ENCODE results near the gene HOMER3.
"Not testable (repeated sequence)": the region's sequence is repeated elsewhere in the genome, so short reads cannot be mapped to it uniquely, and the experiment has no call there.

Gene HOMER3

DNA sequence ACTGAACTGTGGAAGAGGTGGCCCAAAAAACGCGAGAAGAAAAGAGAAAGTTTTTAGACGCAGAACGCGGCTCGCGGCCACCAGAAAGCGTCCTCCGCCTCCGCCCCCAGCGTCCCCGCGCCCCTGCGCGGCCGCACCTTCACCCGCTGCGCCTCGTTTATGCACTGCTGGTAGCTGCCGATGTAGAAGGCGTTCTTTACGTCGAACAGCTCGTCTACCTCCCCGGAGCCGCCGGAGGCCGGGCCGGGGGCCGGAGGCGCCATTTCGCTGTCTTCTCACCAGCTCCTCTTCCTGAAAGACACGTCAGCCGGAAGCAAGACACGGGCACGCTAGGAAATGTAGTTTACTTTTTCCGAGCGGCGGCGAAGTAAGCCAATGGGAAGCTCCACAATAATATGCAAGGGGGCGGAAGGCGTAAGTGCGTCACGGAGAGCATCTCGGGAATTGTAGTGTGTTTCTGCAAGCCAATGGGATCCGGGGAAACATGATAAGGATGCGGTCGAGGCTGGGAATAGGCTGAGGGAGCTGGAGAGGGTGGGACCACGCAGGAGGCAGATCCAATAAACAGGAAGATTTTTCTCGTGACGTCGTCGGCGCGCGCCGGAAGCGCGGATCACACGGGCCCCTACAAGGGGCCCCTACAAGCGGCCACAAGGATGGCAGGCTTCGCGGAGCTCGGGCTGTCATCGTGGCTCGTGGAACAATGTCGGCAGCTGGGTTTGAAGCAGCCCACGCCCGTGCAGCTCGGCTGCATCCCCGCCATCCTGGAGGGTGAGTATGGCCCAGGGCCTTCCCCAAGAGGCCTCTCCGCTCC, 21.7 kb downstream of the HOMER3 start, which contains the start of the genes COPE and DDX49:
TSS of gene COPE (minus strand) at position 302 of the 814 bp plus-strand sequence. CDS start at position 263, 39 bp downstream.
TSS of gene DDX49 (plus strand) at position 630 of the 814 bp plus-strand sequence. CDS start at position 657, 27 bp downstream.
- POLR2A ChIA-PET = interaction anchor here (0.5 to 1.5 kb wide), 3 partner anchors 13 to 482 kb away, joined by 3 to 4 read pairs (median 3); no protein-coding TSS in a partner anchor
- WGBS (ENCODE audit: insufficient coverage) = under 1% methylated on average over 60 of the region's 72 CpGs
- DNase-seq = peak; percentile 100
- H3K4me1 ChIP-seq (ENCODE audit: control extremely low read depth in 1 of 4, control insufficient read depth in 4 of 4, insufficient read depth in 4 of 4, low read length in 3 of 4) = peaks cover 14 to 29% (median 22%) of the 10 kb centered on the region in 4 experiments
- H3K9me3 ChIP-seq (ENCODE audit: control extremely low read depth in 1 of 5, control insufficient read depth in 4 of 5, insufficient read depth in 2 of 5, low read depth in 1 of 5, low read length in 4 of 5) = no peaks in the 10 kb centered on the region
- CTCF ChIA-PET = interaction anchor here (0.8 to 1.5 kb wide), 7 partner anchors 8 to 325 kb away, joined by 3 to 4 read pairs (median 3); no protein-coding TSS in a partner anchor
- H3K27me3 ChIP-seq (replicated peaks in 2 of 5; ENCODE audit: control insufficient read depth in 4 of 5, insufficient read depth in 5 of 5, low read length in 4 of 5) = no peaks in the 10 kb centered on the region
- peak within 1 kb of the TSS; percentile 79 to 100 (median 98) for H3K4me3 ChIP-seq (ENCODE audit: control insufficient read depth in 1 of 7, extremely low read depth in 1 of 7, insufficient read depth in 4 of 7, low read depth in 2 of 7, low read length in 6 of 7)
- H3K27ac ChIP-seq (ENCODE audit: insufficient read depth in 1 of 2, low read depth in 1 of 2, low read length in 2 of 2, poor library complexity in 1 of 2, severe bottlenecking in 2 of 2) = peak within 1 kb of the TSS; percentile 99
- peaks cover 4 to 47% (median 26%) of the 10 kb centered on the region in 4 experiments for H3K36me3 ChIP-seq (ENCODE audit: control insufficient read depth in 4 of 4, insufficient read depth in 4 of 4, low read length in 3 of 4)

DNA sequence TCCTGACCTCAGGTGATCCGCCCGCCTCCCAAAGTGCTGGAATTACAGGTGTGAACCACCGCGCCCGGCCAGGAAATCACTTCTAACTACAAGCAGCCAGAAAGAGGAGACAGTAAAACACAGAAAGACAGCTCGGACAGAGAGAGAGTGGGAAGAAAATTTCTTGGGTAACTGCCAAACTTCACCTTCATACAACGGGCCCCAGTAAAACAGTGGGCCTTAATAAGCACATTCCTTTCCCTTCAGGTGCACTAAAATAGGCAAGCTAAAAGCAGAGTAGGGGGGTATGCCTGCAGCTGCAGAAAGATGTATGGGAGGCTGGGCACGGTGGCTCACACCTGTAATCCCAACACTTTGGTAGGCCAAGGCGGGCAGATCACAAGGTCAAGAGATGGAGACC, 23.4 kb downstream of the HOMER3 start:
- Histone ChIP-seq H3K4me1 (ENCODE audit: control extremely low read depth in 1 of 4, control insufficient read depth in 4 of 4, insufficient read depth in 4 of 4, low read length in 3 of 4) (peaks cover 14 to 29% (median 22%) of the 10 kb centered on the region in 4 experiments), H3K36me3 (ENCODE audit: control insufficient read depth in 4 of 4, insufficient read depth in 4 of 4, low read length in 3 of 4) (peaks cover 3 to 45% (median 19%) of the 10 kb centered on the region in 4 experiments), H3K4me3 (ENCODE audit: control insufficient read depth in 1 of 7, extremely low read depth in 1 of 7, insufficient read depth in 4 of 7, low read depth in 2 of 7, low read length in 6 of 7) (peak overlapping the region in 1 of 7 experiments; percentile 14)
- WGBS (ENCODE audit: insufficient coverage) = 96% methylated on average over 4 of the region's 9 CpGs
- H3K27ac ChIP-seq (ENCODE audit: insufficient read depth in 1 of 2, low read depth in 1 of 2, low read length in 2 of 2, poor library complexity in 1 of 2, severe bottlenecking in 2 of 2); H3K9me3 ChIP-seq (ENCODE audit: control extremely low read depth in 1 of 5, control insufficient read depth in 4 of 5, insufficient read depth in 2 of 5, low read depth in 1 of 5, low read length in 4 of 5); CTCF ChIA-PET; DNase-seq; H3K27me3 ChIP-seq (replicated peaks in 2 of 5; ENCODE audit: control insufficient read depth in 4 of 5, insufficient read depth in 5 of 5, low read length in 4 of 5); POLR2A ChIA-PET: not testable (repeated sequence)

DNA sequence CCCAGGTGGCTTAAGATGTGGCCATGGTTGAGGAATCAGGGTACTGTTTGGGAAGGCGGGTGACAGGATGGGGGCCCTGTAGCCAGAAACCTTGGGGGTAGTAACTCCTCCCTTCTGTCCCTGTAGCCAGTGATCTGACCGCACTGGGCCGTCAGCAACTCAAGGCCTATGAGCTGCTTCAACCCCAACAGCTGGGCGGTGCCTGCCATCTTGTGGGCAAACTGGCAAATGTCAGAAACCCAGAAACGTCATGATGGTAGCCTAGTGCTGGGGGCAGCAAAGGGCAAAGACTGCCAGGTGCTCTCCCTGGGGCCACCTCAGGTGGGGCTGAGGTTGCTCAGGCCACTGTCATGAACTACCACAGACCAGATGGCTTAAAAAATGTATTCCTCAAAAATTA, 25.4 kb downstream of the HOMER3 start:
- peaks cover 14 to 27% (median 21%) of the 10 kb centered on the region in 4 experiments for H3K4me1 ChIP-seq (ENCODE audit: control extremely low read depth in 1 of 4, control insufficient read depth in 4 of 4, insufficient read depth in 4 of 4, low read length in 3 of 4)
- ChIA-PET CTCF (interaction anchor here (1.0 to 1.7 kb wide), 3 partner anchors 14 to 72 kb away, joined by 3 to 4 read pairs (median 4); no protein-coding TSS in a partner anchor), POLR2A (no interaction called here)
- no peak overlapping the region for H3K27ac ChIP-seq (ENCODE audit: insufficient read depth in 1 of 2, low read depth in 1 of 2, low read length in 2 of 2, poor library complexity in 1 of 2, severe bottlenecking in 2 of 2)
- H3K27me3 ChIP-seq (replicated peaks in 2 of 5; ENCODE audit: control insufficient read depth in 4 of 5, insufficient read depth in 5 of 5, low read length in 4 of 5) = no peaks in the 10 kb centered on the region
- peak; percentile 57 to 83 (median 76) for DNase-seq
- WGBS (ENCODE audit: insufficient coverage) = 70% methylated on average over 5 of the region's 5 CpGs
- H3K4me3 ChIP-seq (ENCODE audit: control insufficient read depth in 1 of 7, extremely low read depth in 1 of 7, insufficient read depth in 4 of 7, low read depth in 2 of 7, low read length in 6 of 7) = no peak overlapping the region
- H3K9me3 ChIP-seq (ENCODE audit: control extremely low read depth in 1 of 5, control insufficient read depth in 4 of 5, insufficient read depth in 2 of 5, low read depth in 1 of 5, low read length in 4 of 5) = no peaks in the 10 kb centered on the region
- H3K36me3 ChIP-seq (ENCODE audit: control insufficient read depth in 4 of 4, insufficient read depth in 4 of 4, low read length in 3 of 4) = peaks cover 0 to 35% (median 17%) of the 10 kb centered on the region in 4 experiments

DNA sequence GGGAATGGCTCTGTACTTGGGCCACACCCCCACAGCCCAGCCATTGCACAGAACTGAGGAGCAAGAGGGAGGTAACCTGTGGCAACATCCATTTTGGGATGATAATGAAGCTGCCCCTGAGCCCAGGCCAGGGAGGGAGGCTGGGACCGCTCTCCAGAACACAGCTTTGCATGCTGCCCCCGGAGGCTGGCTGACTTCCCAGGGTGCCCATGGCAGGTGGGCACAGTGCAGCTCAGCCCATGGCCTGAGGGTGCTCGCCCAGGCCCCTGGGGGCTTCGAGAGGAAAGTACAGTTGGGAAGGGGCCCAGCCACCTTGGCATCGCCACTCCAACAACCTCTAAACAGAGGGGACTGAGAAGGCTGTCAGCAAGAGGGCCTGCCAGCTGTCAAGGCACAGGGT, 27.6 kb downstream of the HOMER3 start:
- H3K4me3 ChIP-seq (ENCODE audit: control insufficient read depth in 1 of 7, extremely low read depth in 1 of 7, insufficient read depth in 4 of 7, low read depth in 2 of 7, low read length in 6 of 7) = no peak overlapping the region
- no peaks in the 10 kb centered on the region for H3K9me3 ChIP-seq (ENCODE audit: control extremely low read depth in 1 of 5, control insufficient read depth in 4 of 5, insufficient read depth in 2 of 5, low read depth in 1 of 5, low read length in 4 of 5)
- H3K27me3 ChIP-seq (replicated peaks in 2 of 5; ENCODE audit: control insufficient read depth in 4 of 5, insufficient read depth in 5 of 5, low read length in 4 of 5) = no peaks in the 10 kb centered on the region
- CTCF ChIA-PET = interaction anchor here (1.5 kb wide), 1 partner anchor 9 kb away, joined by 4 read pairs; no protein-coding TSS in a partner anchor
- no peak for DNase-seq
- WGBS (ENCODE audit: insufficient coverage) = 100% methylated on average over 3 of the region's 5 CpGs
- H3K27ac ChIP-seq (ENCODE audit: insufficient read depth in 1 of 2, low read depth in 1 of 2, low read length in 2 of 2, poor library complexity in 1 of 2, severe bottlenecking in 2 of 2) = no peak overlapping the region
- peaks cover 2 to 49% (median 30%) of the 10 kb centered on the region in 4 experiments for H3K36me3 ChIP-seq (ENCODE audit: control insufficient read depth in 4 of 4, insufficient read depth in 4 of 4, low read length in 3 of 4)
- POLR2A ChIA-PET = no interaction called here
- peaks cover 4 to 15% (median 9%) of the 10 kb centered on the region in 4 experiments for H3K4me1 ChIP-seq (ENCODE audit: control extremely low read depth in 1 of 4, control insufficient read depth in 4 of 4, insufficient read depth in 4 of 4, low read length in 3 of 4)

DNA sequence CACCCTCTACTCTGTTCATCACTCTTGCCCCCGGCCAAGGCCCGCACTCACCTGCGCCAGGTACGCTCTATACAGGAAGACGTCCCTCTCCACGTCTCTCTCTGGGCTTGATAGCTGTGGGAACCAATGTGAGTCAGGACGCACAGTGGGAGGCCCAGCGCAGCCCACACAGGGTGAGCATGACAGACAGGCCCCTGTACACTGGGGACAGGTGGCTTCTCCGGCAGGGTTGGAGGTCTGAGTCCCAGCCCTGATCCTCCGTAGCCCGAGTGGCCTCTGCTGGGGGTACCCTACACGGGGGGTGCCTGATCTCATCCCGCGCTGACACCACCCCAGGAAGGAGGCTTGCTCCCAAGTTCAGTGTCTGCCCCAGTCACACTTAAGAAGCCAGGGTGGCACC, 28.1 kb downstream of the HOMER3 start:
- H3K27ac ChIP-seq (ENCODE audit: insufficient read depth in 1 of 2, low read depth in 1 of 2, low read length in 2 of 2, poor library complexity in 1 of 2, severe bottlenecking in 2 of 2) = no peak overlapping the region
- no peak for DNase-seq
- CTCF ChIA-PET = no interaction called here
- WGBS (ENCODE audit: insufficient coverage) = 98% methylated on average over 14 of the region's 14 CpGs
- H3K4me1 ChIP-seq (ENCODE audit: control extremely low read depth in 1 of 4, control insufficient read depth in 4 of 4, insufficient read depth in 4 of 4, low read length in 3 of 4) = peaks cover 0 to 10% (median 4%) of the 10 kb centered on the region in 4 experiments
- no peaks in the 10 kb centered on the region for H3K27me3 ChIP-seq (replicated peaks in 2 of 5; ENCODE audit: control insufficient read depth in 4 of 5, insufficient read depth in 5 of 5, low read length in 4 of 5)
- no peak overlapping the region for H3K4me3 ChIP-seq (ENCODE audit: control insufficient read depth in 1 of 7, extremely low read depth in 1 of 7, insufficient read depth in 4 of 7, low read depth in 2 of 7, low read length in 6 of 7)
- peaks cover 2 to 52% (median 33%) of the 10 kb centered on the region in 4 experiments for H3K36me3 ChIP-seq (ENCODE audit: control insufficient read depth in 4 of 4, insufficient read depth in 4 of 4, low read length in 3 of 4)
- POLR2A ChIA-PET = no interaction called here
- no peaks in the 10 kb centered on the region for H3K9me3 ChIP-seq (ENCODE audit: control extremely low read depth in 1 of 5, control insufficient read depth in 4 of 5, insufficient read depth in 2 of 5, low read depth in 1 of 5, low read length in 4 of 5)

DNA sequence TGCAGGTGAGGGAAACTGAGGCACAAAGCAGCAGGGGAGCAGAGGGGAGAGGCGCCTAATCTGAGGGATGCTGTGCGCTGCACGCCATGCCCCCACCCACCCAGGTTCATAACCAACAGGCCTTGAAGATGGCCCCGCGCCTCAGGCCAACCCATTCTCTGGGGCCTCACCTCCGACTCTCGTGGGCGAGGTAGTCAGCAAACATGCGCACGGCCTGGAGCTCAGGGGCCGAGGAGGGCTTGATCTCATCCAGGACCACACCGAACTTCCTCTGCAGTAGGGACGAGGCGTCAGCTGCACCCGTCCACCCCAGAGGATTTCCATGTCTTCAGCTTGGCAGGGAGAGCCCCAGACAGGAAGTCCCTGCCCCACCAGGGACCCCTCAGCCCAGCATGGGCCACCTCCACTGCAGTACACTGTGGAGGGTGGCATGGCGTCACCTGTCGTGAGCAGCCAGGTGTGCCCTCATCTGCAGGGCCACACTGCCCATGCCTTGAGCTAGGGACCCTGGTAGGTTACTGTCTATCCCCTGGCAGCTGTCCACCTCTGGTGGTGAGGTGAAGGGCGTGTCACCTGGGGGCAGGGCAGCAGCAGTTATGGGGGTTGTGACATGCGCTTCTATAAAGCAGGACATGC, 30.1 kb downstream of the HOMER3 start:
- CTCF ChIA-PET = interaction anchor here (0.9 to 1.5 kb wide), 3 partner anchors 9 to 76 kb away, joined by 3 to 9 read pairs (median 5); partner anchors contain the start of genes CERS1, COPE and DDX49
- POLR2A ChIA-PET = no interaction called here
- H3K27ac ChIP-seq (ENCODE audit: insufficient read depth in 1 of 2, low read depth in 1 of 2, low read length in 2 of 2, poor library complexity in 1 of 2, severe bottlenecking in 2 of 2) = no peak overlapping the region
- H3K36me3 ChIP-seq (ENCODE audit: control insufficient read depth in 4 of 4, insufficient read depth in 4 of 4, low read length in 3 of 4) = peaks cover 2 to 70% (median 50%) of the 10 kb centered on the region in 4 experiments
- WGBS (ENCODE audit: insufficient coverage) = 96% methylated on average over 18 of the region's 19 CpGs
- no peaks in the 10 kb centered on the region for H3K27me3 ChIP-seq (replicated peaks in 2 of 5; ENCODE audit: control insufficient read depth in 4 of 5, insufficient read depth in 5 of 5, low read length in 4 of 5)
- H3K4me1 ChIP-seq (ENCODE audit: control extremely low read depth in 1 of 4, control insufficient read depth in 4 of 4, insufficient read depth in 4 of 4, low read length in 3 of 4) = no peaks in the 10 kb centered on the region
- no peak for DNase-seq
- no peak overlapping the region for H3K4me3 ChIP-seq (ENCODE audit: control insufficient read depth in 1 of 7, extremely low read depth in 1 of 7, insufficient read depth in 4 of 7, low read depth in 2 of 7, low read length in 6 of 7)
- H3K9me3 ChIP-seq (ENCODE audit: control extremely low read depth in 1 of 5, control insufficient read depth in 4 of 5, insufficient read depth in 2 of 5, low read depth in 1 of 5, low read length in 4 of 5) = no peaks in the 10 kb centered on the region

Data from common myeloid progenitor, CD34-positive (primary cell).